Fibroblast of mammary gland (primary cell): ENCODE measurements around the gene PDGFC.
A peak's percentile ranks its signal among the peaks of the same experiment; 100 is the strongest.

Source experiments
- DNase-seq: peaks from one replicate; pipeline ENCODE4 v3.0.0-alpha.2; 2010; ENCODE audit warnings: low read depth
- H3K4me3 ChIP-seq: 2 replicates; pipeline ENCODE4 v1.5.1; 2011; ENCODE audit warnings: low read depth, mild to moderate bottlenecking, low read length, moderate library complexity; ENCODE audit not compliant: control insufficient read depth
- TF ChIP-seq, protein P1 (sequence below): conservative IDR thresholded peaks from 2 replicates; pipeline ENCODE4 v1.5.1; 2011; ENCODE audit warnings: low read depth, low read length, inconsistent platforms; ENCODE audit not compliant: control insufficient read depth, insufficient read depth

The PDGFC gene

DNA sequence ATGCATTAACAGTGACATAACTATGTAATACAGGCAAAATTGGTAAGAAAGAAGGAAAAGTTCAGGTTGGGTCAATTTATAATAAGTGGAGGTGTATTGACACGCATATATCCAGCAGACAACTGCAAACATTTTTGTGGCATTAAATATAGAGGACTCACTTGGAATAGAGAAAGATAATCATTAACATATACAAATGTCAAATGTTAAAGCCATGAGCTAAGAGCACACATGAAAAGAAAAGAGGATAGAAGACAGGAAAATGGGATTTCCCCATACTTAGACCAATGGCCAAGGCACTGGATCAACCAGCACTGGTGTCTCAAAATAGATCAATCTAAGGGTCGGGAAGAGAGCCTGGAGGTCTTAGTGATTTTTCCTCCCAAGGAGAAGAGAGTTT lies 187.6 kb downstream of the PDGFC start:
- no peak overlapping the region for H3K4me3 ChIP-seq
- TF ChIP-seq, protein P1, sequence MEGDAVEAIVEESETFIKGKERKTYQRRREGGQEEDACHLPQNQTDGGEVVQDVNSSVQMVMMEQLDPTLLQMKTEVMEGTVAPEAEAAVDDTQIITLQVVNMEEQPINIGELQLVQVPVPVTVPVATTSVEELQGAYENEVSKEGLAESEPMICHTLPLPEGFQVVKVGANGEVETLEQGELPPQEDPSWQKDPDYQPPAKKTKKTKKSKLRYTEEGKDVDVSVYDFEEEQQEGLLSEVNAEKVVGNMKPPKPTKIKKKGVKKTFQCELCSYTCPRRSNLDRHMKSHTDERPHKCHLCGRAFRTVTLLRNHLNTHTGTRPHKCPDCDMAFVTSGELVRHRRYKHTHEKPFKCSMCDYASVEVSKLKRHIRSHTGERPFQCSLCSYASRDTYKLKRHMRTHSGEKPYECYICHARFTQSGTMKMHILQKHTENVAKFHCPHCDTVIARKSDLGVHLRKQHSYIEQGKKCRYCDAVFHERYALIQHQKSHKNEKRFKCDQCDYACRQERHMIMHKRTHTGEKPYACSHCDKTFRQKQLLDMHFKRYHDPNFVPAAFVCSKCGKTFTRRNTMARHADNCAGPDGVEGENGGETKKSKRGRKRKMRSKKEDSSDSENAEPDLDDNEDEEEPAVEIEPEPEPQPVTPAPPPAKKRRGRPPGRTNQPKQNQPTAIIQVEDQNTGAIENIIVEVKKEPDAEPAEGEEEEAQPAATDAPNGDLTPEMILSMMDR, result no peak
- no peak for DNase-seq

DNA sequence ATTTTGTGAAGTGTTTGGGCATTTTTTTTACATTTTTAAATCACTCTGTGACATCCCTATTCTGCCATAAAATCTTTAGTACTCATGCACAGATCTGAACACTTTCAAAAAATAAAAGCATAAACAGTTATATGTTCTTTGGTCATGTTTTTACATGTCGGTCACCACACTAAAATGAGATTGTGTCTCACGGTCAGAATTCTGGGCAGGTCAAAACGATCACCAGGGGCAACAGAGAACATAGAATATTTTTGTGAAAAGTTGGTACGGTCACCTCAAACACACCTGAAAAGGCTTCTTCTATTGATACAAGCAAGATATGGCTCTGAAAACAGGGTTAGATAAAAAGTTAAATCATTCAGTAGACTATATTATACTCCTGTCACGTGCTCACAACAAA lies 189.1 kb downstream of the PDGFC start:
- H3K4me3 ChIP-seq, result no peak overlapping the region
- TF ChIP-seq, protein P1, result no peak
- DNase-seq, result no peak

DNA sequence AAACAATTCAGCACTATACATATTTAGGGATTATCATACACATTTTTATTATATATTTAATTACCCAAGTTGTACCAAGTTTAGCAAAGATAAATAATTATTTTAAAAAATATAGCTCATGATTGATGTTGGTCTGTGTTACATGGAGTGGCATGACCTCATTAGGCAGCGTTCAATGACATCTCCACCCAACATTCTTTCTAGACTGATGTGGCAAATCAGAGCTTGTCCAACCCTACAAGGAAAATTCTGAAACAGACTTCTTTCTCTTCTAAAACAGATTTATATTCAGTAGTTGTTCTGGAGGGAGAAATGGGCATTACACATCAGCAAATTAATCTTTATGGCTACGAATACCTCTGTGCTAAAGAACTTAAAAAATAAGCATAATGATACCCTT lies 189.7 kb downstream of the PDGFC start:
- H3K4me3 ChIP-seq, result no peak overlapping the region
- DNase-seq, result peak; percentile 60
- TF ChIP-seq, protein P1, result no peak

DNA sequence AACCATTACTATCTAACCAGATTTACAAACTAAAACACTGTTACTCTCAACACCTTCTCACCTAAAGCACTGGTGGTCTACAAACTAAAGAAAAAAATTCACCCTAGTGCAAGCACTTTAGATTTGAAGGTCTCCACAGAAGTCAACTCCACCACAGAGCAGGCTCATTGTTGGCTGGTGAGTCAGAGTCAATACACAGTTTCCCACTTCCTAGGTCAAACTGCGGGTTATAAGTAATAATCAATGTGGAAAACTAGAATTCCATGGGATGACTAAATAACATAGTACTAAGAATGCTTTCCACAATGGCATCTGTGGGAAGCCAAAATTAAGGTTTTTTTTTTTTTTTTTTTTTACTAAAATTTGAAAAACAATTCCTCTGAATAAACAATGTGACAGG lies 191.8 kb downstream of the PDGFC start:
- DNase-seq, result peak; percentile 93
- no peak overlapping the region for H3K4me3 ChIP-seq
- TF ChIP-seq, protein P1, result no peak

DNA sequence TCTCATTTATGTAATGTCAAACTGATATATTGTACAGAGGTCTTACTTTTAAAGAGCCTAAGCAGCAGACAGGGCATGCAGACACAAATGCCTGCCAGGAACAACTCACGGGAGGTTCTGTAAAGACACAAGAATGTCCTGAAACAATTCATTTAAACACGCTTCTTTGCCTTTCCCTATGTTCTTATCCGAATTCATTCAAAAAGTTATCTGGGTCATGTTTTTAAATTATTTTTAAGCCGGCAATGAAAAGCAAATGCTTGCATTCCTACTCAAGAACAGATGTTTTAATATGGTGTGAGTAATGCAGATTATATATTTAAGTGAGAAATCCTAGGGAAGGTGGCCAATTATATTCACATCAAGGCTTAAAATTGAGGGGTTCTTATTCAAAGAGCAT lies 192.6 kb downstream of the PDGFC start:
- TF ChIP-seq, protein P1, result no peak
- peak; percentile 54 for DNase-seq
- no peak overlapping the region for H3K4me3 ChIP-seq

DNA sequence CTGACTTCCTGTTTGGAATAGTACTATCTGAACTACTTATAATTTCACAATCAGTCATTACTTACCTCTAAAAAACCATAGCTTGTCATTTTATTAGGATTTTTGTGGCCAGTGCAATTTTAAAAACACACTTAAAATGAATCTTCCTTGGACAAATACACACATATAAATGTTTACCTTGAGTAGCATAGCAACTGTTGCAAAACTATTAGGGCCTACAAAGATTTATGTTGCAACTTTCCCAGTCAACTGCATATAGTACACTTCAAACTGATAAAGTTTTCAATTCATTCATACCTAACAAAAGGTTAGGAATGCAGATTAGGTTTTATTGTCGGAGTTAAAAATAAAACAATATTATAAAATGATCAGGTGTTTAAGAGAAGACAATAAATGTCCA lies 193.0 kb downstream of the PDGFC start:
- H3K4me3 ChIP-seq, result no peak overlapping the region
- TF ChIP-seq, protein P1, result no peak

DNA sequence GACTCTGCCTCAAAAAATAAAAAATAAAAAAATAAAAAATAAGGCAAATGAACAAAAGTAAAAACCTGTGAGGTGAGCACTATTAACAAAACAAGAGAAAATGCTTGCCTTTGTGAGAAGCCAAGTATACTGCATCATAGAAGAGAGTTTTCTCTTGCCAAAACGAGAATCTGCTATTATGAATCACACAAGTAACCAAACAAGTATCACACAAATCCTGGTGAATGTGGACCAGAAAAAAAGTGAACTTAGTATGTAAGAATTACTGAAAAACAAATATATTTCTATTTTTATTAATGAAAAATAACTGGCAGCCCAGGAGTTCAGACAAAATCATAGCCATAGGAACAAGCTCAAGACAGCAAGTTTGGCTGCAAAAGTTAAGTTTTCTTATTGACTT lies 193.5 kb downstream of the PDGFC start:
- peak; percentile 81 for DNase-seq
- TF ChIP-seq, protein P1, result no peak
- H3K4me3 ChIP-seq, result no peak overlapping the region

More for the DNA sequence above, 193.0 kb downstream of the PDGFC start:
- peak; percentile 74 for DNase-seq
